GM19351 (cell line): ENCODE measurements around the gene HIBCH.
"Not testable (repeated sequence)": the region's sequence is repeated elsewhere in the genome, so short reads cannot be mapped to it uniquely, and the experiment has no call there.

ENCODE experiments used
- ATAC-seq: cut with Tn5 transposase; IDR thresholded peaks from one replicate; pipeline ENCODE4 v1.9.1; 2021; ENCODE audit warnings: mild to moderate bottlenecking, moderate library complexity; ENCODE audit not compliant: unreplicated experiment

HIBCH gene

GRCh38 chr2:190319555-190320498, at the start of gene HIBCH:
HIBCH (minus strand) TSS chr2:190319826; CDS start chr2:190319750, 76 bp downstream.
- ATAC-seq, result peak; percentile 89

- no peak for ATAC-seq
Observed at GRCh38 chr2:190367091-190367490, 47.5 kb upstream of the HIBCH start.

- ATAC-seq, result no peak
Observed at GRCh38 chr2:190366248-190366753, 46.7 kb upstream of the HIBCH start.

GRCh38 chr2:190365499-190366204, 46.0 kb upstream of the HIBCH start:
- ATAC-seq, result no peak

- ATAC-seq, result no peak
Observed at GRCh38 chr2:190362894-190363293, 43.3 kb upstream of the HIBCH start.

- ATAC-seq, result no peak
Observed at GRCh38 chr2:190361572-190361971, 41.9 kb upstream of the HIBCH start.

- ATAC-seq, result no peak
Observed at GRCh38 chr2:190360965-190361364, 41.3 kb upstream of the HIBCH start.

- ATAC-seq, result no peak
Observed at GRCh38 chr2:190360561-190360960, 40.9 kb upstream of the HIBCH start.

- ATAC-seq, result not testable (repeated sequence)
Observed at GRCh38 chr2:190358655-190359448, 39.2 kb upstream of the HIBCH start.

- ATAC-seq, result no peak
Observed at GRCh38 chr2:190357600-190357999, 38.0 kb upstream of the HIBCH start.

- no peak for ATAC-seq
Observed at GRCh38 chr2:190355968-190356644, 36.5 kb upstream of the HIBCH start.

GRCh38 chr2:190354003-190354690, 34.5 kb upstream of the HIBCH start:
- ATAC-seq, result no peak

GRCh38 chr2:190353537-190353899, 33.9 kb upstream of the HIBCH start:
- no peak for ATAC-seq

GRCh38 chr2:190352668-190353536, 33.3 kb upstream of the HIBCH start:
- no peak for ATAC-seq

GRCh38 chr2:190351955-190352354, 32.3 kb upstream of the HIBCH start:
- no peak for ATAC-seq

GRCh38 chr2:190350371-190350770, 30.7 kb upstream of the HIBCH start:
- no peak for ATAC-seq

GRCh38 chr2:190344276-190344827, 24.7 kb upstream of the HIBCH start:
- peak; percentile 67 for ATAC-seq

- peak; percentile 58 for ATAC-seq
Observed at GRCh38 chr2:190343536-190344275, 24.1 kb upstream of the HIBCH start, which contains the start of gene INPP1. INPP1 (plus strand) TSS chr2:190343589; CDS start chr2:190360103, 16,514 bp downstream.
